HG03060 (cell line): Measurements from ENCODE around the gene FOXP1.

ENCODE experiments used
- ATAC-seq: cut with Tn5 transposase; IDR thresholded peaks from one replicate; pipeline ENCODE4 v1.9.1; 2021; ENCODE audit warnings: low read depth, moderate number of reproducible peaks; ENCODE audit not compliant: unreplicated experiment

The FOXP1 gene

DNA sequence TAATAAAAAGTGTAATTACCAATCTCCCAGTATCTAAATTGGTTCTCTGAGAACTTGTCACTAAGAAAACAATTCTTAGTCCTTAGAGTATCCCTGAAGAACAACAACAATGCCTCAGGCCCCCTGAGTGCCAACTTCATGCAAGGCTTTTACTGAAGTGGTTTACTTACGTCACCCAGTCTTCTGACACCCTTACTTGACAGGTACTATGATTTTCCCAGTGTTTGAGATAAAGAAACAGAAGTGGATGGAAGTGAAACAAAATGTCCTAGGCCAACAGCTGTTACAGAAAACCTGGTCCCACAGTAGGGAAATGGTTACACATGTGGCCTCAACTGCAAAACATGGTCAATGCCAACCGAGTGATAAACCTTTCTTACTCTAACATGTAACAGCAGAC, 331.1 kb downstream of the FOXP1 start:
- ATAC-seq: no peak

DNA sequence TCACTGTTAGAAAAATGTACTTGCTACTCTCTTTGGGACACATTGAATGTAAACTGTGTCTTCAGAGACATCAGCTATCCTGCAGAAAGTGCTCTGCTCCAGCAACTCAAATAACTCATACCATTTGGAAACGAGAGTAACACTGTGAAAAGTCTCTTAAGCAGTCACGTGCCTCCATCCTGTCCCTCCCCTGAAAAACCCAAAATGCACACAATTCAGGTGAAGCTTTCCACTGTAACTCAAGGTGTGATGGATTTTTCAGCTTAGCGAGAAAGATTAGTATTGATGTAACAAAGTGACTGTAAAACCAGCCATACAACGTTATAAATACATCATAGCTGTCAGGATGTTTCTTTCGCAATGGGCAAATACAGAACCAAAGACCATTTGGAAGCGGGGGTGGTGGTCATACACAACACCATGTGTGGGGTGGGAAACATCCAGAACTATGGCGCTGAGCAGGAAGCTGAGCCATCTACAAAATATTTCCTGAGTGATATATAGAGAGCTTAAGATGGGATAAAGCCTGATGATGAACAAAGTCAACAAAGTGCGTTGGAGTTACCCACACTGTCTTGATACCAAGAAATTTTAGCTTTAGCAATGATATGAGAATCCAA, 332.3 kb downstream of the FOXP1 start:
- no peak for ATAC-seq

DNA sequence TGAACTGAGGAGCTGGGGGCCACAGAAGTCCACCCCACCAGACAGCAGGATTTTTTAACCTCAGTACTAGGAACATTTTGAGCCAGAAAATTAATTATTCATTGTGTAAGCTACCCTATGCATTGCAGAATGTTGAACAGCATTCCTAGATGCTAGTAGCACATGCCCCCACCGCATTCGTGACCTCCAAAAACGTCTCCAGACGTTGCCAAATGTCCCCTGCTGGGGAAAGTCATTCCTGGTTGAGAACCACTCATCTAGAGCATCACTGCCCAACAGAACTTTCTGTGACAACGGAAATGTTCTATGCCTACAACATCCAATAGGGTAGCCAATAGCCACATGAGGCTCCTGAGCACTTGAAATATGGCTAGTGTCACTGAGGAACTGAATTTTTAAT, 333.5 kb downstream of the FOXP1 start:
- ATAC-seq: no peak

DNA sequence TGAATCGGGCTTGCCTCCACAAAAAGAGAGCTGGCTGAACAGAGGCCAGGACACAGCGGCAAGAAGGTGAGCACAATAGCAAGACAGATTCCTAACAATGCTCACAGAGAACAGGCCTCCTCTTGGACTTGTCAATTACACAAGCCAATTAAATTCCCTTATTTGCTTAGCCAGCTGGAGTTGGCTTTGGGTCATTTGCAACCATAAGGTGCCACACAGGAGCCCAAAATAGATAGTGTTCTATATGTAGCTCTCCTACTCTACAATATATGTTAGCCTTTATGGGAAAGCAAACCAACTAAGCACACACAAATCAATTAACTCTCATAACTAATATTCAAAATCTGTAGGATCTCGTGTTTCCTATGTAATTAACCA, 335.6 kb downstream of the FOXP1 start:
- no peak for ATAC-seq

DNA sequence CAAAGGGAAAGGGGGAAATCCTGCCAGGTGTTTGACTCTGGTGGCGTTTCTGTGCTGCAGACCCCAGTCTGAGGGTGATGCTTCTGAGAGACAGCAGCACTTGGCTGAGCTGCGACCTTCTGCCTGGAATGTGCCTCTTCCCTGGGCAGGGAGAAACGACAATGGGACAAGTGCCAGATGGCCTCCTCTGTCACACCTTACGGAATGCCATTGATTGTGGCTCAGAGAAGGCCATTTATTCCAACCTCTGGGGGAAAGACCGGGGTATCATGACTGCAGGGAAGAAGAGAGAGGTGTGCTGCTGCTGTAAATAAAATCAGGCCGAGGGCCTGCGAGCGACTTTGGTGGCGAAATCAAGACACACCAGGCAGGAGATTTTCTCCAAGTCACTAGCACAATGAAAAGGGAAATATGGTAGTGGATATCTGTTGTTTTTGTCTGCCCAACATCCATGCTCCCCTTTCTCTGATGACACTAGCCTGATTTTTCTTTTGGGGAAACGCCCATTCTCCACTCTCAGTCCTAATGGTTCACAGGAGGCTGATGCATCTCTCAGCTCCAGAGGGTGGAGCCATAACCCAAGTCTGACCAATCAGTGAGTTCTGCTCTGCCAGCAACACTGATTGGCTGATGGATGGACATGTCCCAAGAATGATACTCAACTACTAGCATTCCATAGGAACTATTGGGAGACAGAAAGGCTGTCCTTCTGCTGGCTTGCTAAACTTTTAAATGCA, 336.1 kb downstream of the FOXP1 start:
- no peak for ATAC-seq

DNA sequence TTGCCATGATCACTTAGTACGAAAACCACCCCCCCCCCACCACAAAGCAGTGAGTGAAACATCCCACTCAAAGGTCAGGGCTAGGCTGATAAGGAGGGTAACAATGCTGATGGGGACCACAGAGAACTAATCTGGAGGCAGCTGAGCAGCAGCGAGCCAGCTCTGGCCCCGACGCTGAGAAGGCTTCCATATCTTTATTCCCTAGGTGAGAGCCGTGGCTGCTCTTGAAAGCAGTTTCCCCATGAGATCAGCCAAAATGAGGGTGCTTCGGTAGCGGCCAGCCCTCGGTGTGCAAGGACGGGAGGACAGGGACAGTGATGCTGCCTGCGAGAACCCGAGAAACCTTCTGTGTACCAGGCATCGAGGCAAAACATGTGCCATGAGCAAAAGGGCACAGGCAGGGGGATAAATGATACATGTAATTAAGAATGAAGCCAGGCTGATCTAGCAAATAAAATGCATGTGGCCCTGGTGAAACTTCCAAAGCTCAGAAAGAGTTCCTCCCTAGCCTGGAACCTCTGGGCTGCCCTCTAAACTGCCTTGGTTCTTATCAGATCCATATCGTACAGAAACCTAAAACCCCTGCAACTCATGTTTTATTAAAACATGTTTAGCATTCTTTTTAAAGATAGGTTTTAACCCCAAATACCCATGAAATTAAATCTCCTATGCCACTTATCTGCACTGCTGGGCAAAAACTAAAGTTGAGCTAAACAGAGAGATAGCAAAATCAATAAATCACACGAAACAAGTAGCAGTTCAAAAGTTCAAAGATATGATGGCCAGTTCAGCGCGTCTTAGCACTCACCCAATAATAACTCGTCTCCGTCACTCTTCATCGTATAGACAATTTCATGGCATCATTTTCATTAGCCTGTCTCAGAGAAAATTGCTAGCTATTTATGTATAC, 337.3 kb downstream of the FOXP1 start:
- no peak for ATAC-seq

DNA sequence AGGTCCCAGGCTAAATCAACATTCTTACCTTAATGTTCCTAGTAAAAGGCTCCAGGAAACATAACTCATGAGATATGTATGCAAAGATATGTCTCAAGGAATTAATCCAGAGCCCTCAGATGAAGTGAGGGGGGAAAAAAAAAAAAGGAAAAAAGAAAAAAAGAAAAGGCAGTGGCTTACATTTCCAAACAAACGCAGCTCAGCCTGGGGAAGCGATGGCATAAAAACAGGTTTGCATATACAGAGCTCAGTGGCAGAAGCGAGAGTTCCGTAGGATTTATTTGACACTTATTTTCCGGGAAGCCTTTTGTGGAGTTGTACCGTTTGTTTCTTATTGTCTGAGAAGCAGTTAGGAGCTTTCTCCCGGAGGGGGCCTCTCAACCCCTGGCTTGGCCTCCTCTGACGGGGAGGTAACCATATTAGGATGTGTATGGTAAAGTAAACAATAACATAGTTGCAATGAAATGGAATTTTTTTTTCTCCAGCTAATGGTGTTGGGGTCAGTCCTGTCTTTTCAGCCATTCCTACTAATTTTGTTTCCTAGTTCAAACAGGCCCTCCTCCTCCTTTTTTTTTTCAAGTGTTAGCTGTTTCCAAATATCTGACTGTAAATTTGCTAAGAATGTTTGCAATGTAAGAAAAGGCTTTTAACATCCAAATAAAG, 338.6 kb downstream of the FOXP1 start:
- ATAC-seq: no peak

DNA sequence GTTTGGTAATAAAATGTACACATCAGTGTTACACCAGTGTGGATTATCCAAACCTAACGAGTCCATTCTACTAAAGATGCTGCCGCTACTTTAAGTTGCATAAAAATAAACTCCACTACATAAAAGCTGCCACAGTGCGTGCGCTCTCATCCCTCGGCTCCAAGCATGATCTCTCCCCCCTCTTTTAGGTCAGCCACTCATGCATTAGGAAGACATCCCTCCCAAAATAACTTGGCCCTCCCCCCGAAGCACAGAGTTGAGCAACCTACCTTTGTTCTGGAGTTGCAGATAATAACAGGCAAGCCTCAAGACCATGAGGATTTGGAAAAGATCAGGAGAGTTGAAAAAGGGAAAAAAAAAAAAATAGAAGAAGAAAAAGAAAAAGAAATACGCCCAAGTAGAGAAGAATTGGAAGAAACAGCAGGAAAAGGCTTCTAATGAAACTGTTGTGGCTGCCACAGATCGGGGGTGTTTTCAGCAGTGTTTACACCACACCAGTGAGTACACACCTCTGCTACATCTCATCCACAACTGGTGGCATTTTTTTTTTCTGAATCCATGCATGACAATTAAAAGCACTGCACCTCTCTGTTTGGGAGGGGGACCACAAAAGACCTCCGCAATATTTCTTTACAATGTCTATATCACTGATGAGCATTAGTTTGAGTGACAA, 339.2 kb downstream of the FOXP1 start:
- no peak for ATAC-seq

DNA sequence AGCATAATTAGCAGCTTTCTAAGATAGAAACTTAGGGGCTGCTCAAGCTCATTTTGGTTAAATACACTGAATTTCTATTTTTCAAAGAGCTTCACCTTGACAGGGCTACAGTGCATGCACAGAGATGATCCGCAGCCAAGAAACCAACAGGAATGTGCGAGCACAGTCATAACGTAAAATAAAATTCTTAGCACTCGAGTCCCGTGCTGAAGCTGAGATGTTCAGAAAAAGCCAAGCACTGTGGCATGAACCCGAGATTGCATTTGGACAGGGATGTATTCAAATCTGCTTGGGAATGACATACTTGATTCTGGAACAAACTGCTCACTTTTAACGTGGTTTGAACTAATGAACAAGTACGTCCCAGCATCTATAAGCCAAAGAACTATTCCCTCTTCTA, 340.3 kb downstream of the FOXP1 start:
- no peak for ATAC-seq

DNA sequence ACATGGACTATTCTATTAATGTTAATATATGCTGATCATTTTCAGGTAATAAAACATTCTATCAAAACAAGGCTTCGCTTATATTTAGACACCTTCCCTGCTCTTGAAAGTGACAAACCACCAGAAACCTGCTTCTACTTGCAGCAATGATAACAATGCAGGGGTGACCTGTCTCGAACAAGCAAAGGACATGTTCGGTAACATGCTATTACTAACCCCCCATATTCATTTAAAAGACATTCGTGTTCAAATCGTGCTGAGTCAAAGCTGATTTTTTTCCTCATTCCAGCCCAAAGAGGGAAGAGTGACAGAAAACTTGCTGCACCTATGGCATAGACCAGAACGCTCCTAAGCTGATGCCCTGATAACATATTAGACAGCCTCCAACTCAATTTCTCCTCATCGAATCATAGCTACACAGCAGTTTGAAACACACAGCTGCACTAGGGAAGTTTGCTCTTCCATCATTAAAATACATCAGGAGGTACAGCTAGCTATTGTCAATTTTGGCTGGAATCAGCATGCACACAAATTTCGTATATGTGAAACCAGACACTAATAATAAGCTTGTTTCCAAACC, 341.5 kb downstream of the FOXP1 start:
- ATAC-seq: no peak

DNA sequence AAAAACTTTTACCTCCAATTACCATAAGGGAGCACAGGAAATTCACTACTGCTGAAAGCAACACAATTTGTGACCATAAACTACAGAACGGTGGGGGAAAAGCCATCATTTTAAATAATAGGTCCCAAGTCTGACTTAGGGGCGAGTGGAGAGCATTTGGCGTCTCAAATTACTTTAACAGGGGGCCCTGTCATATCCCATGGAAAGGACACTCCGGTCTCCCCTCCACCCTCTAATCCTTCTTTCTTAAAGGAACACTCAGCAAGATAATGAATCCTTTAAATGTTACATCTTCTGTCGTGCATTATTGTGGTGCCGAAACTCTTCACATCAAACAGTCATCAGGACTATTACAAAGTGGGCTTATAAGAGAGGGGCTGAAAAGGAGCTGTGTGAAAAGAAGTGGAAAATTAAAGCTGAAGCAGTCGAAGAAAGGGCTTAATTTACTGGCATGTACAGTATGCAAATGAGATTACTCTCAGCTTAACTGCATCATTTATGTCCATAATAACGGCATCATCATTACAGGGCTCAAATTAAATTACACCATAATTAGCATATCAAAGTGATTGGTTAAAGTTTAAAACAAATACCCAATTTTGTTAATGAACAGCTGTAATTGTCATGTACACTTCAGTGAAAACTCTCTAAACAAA, 342.2 kb downstream of the FOXP1 start:
- no peak for ATAC-seq

DNA sequence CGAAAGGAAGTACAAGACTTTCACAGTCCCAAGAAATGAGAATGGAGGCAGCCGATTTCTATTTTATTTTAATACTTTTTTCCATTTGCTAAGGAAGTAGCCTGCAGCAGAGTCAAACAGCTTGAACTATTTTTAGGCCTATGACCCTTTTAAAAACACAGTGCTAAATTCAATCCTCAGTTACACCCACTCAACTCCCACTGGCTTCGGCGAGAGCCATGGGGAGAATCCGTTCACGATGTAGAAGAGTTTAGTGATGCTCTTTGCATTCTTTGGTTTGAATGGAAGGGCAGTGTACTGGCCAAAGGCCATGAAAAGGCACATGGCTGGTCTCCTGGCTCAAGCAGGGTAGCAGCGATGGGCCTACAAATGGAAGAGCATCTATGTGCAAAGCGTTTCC, 343.5 kb downstream of the FOXP1 start:
- no peak for ATAC-seq

DNA sequence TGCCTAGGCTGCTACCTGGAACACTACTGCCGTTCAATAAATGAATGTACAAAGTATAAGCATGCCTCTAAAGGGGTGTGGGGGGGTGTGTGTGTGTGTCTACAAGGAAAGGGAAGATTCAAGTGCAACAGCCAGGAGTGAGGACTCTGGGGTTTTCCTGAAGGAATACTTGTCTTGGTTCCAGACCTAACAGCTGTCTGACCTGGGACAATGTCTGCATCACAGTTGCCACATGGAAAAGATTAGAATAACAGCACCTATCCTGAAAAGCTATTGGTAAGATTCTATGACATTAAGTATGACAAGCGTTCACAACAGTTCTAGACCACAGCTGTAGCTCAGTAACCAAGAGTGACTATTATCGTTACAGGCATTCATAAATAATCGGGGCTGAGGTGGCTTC, 345.2 kb downstream of the FOXP1 start:
- ATAC-seq: no peak

DNA sequence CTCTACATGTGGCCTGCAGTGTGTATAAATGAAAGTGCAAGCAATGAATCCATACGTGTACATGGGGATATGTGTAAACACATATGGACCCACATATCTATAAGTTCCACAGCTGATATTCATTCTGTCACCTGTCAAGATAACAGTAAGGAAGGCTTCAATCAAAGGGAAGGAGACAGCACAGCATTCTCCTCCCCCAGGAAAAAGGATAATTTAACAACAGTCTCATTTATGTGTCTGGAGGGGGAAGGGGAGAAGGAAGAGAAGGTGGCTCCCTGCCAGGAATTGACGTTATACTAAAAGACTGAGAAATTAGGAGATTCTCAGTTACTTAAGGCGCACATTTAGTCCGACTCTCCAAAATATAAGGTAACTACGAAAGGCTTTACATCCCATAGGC, 345.9 kb downstream of the FOXP1 start:
- no peak for ATAC-seq

DNA sequence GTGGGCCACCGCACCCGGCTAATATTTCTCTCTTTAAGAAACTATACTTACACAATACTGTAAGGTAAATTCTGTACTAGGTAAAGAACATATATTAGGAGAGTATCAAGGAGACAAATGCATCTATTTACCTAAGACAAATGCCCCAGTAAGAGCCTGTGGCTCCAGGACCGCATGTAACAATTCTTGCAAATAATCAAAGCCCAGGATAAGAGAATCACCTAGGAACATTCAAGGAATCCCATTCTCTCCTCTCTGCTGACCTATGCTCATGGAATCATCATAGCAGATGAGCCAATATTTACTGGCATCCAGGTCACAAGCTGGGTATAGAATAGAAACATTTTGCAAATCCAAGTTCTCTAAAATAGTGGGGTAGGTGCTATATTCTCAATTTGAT, 347.7 kb downstream of the FOXP1 start:
- ATAC-seq: no peak

DNA sequence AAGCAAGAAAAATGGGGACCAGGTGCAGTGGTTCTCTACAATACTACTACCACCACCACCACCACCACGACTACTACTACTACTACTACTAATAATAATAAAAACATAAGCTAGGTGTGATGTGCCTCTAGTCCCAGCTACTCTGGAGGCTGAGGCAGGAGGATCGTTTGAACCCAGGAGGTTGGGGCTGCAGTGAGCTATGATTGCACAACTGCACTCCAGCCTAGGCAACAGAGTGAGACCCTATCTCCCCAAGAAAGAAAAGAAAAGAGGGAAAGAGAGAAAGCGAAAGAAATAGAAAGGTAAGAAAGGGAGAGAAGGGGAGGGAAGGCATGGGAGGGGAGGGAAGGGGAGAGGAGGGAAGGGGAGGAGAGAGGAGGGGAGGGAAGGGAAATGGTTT, 350.6 kb downstream of the FOXP1 start:
- ATAC-seq: no peak

DNA sequence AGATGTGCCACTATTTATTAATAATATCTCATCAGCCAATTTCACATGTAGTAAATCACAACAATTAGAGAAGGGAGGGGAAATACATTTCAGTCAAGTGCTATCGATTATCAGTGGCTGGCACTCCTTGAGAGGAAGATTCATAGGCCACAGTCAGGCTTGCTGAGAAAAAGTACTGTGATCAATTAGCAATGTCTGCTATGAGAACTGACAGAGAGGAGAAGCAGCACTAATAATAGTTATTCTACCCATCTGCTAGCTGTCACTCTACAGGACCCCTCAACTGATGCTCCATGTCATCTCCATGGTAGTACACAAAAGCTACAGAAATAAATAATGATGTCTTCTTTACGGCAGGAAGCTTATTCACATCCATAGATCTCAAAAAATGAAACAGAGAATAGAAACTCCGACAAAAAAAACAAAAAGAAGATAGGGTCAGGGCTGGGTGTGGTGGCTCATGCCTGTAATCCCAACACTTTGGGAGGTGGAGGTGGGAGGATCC, 351.3 kb downstream of the FOXP1 start:
- ATAC-seq: no peak

DNA sequence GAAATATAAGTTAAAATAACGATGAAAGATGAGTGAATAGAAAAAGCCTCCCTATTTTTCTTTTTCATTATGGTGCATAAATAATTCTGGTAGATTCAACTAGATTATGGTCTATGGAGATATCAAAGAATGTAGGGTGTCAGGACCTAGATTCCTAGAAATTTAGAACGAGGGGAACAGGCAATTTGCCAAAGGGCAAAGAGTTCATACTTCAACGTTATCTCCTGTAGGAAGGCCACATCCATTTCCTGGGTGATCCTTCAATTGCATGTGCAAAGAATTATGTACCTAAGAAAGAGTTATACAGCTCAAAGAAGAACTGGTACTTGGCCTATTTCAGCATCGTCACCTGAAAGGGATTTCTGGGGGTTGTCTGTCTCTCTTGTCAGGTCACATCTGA, 351.8 kb downstream of the FOXP1 start:
- no peak for ATAC-seq

DNA sequence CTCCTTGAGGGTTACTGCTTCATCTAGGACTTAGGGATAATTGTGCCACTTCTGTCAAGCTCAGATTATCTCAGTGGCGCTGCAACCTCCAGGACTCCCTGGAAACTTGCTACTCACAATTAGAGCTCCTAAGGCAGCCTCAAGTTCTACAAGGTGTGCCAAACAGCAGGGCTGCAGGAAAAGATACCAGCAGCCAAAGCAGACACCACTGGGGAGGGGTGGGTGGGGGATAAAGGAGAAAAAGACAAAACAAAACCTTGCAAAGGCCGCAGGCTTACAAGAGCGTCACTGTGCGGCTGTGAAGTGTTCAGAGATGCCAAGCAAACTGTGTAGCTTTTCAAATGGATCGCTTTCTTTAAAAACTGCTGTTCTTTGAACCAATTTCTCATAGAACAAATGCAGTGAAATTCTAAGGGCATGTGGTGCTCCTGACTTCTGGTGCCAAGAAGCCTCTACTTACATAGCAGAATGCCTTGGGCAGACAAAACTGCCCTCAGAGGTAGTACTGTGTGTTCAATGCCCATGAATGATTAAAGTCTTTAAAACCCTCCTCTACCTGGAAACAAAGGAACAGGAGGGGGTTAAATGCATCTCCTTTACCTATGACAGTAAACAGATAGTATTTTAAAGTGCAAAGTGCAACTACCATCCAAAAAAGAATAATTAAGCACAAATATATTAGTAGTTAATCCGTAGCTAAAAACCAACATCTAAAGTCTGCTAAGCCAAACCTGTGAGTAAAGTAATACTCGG, 353.4 kb downstream of the FOXP1 start:
- no peak for ATAC-seq
